SK-N-SH treated with all-trans-retinoic acid at 6 μM for 48 hours (cell line): ENCODE measurements around the gene HSF4.

Experiments used
- ATAC-seq: fragments of 200-7000 bp; cut with Tn5 transposase; 3 replicates; pipeline ENCODE4 v1.9.1; 2020; ENCODE audit warnings: mild to moderate bottlenecking, moderate library complexity
- BACH2 ChIP-seq: fragments of 250-450 bp; sonication (Bioruptor Pico); IDR thresholded peaks from 2 replicates; pipeline ENCODE4 v1.9.0; 2021; ENCODE audit warnings: mild to moderate bottlenecking, borderline replicate concordance
- CSDC2 ChIP-seq: fragments of 250-450 bp; sonication (Bioruptor Pico); IDR thresholded peaks from 2 replicates; pipeline ENCODE4 v1.5.0; 2020; ENCODE audit warnings: mild to moderate bottlenecking, moderate library complexity
- ISL1 ChIP-seq: fragments of 250-450 bp; sonication (Bioruptor Pico); IDR thresholded peaks from 2 replicates; pipeline ENCODE4 v2.1.2; 2022; ENCODE audit warnings: mild to moderate bottlenecking, moderate library complexity
- OSR1 ChIP-seq: fragments of 250-450 bp; sonication (Bioruptor Pico); IDR thresholded peaks from 2 replicates; pipeline ENCODE4 v1.8.0; 2022; ENCODE audit warnings: moderate library complexity, mild to moderate bottlenecking, inconsistent platforms
- POU6F1 ChIP-seq: fragments of 250-450 bp; sonication (Bioruptor Pico); IDR thresholded peaks from 2 replicates; pipeline ENCODE4 v1.8.0; 2021; ENCODE audit warnings: low read depth, mild to moderate bottlenecking, moderate library complexity, borderline replicate concordance
- PPARA ChIP-seq: fragments of 250-450 bp; sonication (Bioruptor Pico); IDR thresholded peaks from 2 replicates; pipeline ENCODE4 v1.5.0; 2020; ENCODE audit warnings: mild to moderate bottlenecking, borderline replicate concordance
- RARB ChIP-seq: fragments of 250-450 bp; sonication (Bioruptor Pico); IDR thresholded peaks from 2 replicates; pipeline ENCODE4 v1.8.0; 2021; ENCODE audit warnings: mild to moderate bottlenecking, moderate library complexity
- TCF4 ChIP-seq: fragments of 250-450 bp; sonication (Bioruptor Pico); IDR thresholded peaks from 2 replicates; pipeline ENCODE4 v1.8.0; 2021; ENCODE audit warnings: mild to moderate bottlenecking, moderate library complexity, borderline replicate concordance
- TOX ChIP-seq: fragments of 250-450 bp; sonication (Bioruptor Pico); IDR thresholded peaks from 2 replicates; pipeline ENCODE4 v1.8.0; 2021; ENCODE audit warnings: mild to moderate bottlenecking, moderate library complexity, borderline replicate concordance
- ZFP3 ChIP-seq: fragments of 250-450 bp; sonication (Bioruptor Pico); IDR thresholded peaks from 2 replicates; pipeline ENCODE4 v1.5.0; 2020; ENCODE audit warnings: mild to moderate bottlenecking, moderate library complexity
- ZFP30 ChIP-seq: fragments of 450-650 bp; formaldehyde crosslinking; IDR thresholded peaks from 2 replicates; pipeline ENCODE4 v1.5.0; 2022; ENCODE audit warnings: mild to moderate bottlenecking, moderate library complexity
- ZNF565 ChIP-seq: fragments of 450-650 bp; formaldehyde crosslinking; conservative IDR thresholded peaks from 2 replicates; pipeline ENCODE4 v1.5.0; 2020; ENCODE audit warnings: low read depth, mild to moderate bottlenecking, moderate library complexity
- ZNF70 ChIP-seq: fragments of 450-650 bp; formaldehyde crosslinking; IDR thresholded peaks from 2 replicates; pipeline ENCODE4 v1.5.0; 2020; ENCODE audit warnings: mild to moderate bottlenecking, moderate library complexity
- ZNF8 ChIP-seq: fragments of 450-650 bp; formaldehyde crosslinking; IDR thresholded peaks from 2 replicates; pipeline ENCODE4 v1.5.0; 2020; ENCODE audit warnings: mild to moderate bottlenecking, moderate library complexity
- TF ChIP-seq, protein P1 (sequence below): fragments of 250-450 bp; sonication (Bioruptor Pico); IDR thresholded peaks from 2 replicates; pipeline ENCODE4 v1.5.1; 2020; ENCODE audit warnings: low read depth, mild to moderate bottlenecking, moderate library complexity

Gene HSF4

DNA sequence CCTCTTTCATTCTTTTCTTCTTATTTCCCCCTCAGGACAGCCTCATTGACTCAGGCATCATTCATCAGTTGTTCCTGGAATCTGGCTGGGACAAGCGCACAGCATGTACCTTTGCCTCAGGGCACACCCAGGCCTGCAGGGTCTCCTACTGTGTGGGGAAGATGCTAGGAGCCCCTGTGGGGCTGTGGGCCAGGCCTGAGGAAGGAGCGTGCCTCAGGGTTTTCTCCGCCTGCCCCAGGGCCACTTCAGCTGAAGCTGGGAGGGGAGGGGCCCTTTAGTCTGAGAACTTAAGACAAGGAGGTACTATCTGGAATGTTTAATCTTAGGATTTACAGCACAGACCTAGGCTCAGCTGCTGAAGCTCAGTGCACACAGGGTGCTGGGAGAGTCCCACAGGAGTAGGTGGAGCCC is 42.3 kb downstream of the HSF4 start (continued):
- no peak for TF ChIP-seq POU6F1 (CRISPR knock-in tag)
- TF ChIP-seq ZNF565 (CRISPR knock-in tag), result no peak
- no peak for TF ChIP-seq TOX (CRISPR knock-in tag)
- TF ChIP-seq CSDC2, result no peak
- no peak for TF ChIP-seq ISL1 (CRISPR knock-in tag)
- no peak for TF ChIP-seq BACH2

DNA sequence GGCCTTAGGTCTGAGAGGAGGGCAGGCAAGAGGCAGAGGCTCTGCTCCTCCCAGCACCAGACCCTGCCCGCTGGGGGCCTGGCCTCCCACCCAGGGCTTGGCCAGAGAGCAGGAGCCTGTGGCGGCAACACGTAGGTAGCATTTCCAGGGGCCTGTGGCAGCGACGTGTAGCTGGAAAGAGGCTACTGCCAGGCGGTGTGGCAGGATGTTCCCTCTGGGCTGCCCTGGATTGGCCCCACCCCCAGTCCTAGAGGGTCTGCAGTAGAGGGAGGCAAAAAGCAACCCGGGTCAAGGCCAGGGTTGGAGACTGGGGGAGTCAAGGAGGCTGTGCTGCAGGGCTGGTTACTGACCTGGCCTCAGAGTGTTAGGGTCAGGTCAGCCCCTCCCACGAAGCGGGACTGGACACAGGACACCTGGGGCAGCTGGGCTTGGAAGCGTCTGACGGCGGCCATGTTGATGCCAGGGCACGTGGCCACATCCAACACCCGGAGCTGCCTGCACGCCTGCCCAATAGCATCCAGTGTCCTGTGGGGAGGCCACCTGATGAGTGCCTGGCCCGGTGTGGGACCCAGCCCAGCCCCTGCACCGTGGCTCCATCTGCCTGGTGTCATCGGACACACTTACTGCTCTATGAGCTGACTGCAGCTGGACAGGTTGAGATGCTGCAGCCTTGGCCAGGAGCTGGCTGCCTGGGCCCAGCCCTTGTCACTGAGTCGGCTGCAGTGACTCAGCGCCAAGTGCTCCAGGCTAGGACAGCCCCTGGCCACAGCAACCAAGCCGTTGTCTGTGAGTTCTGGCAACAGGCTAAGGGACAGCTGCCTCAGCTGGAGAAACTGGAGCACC is 42.9 kb downstream of the HSF4 start:
- ATAC-seq, result peak; percentile 31
- TF ChIP-seq TOX (CRISPR knock-in tag), result no peak
- TF ChIP-seq RARB (CRISPR knock-in tag), result no peak
- TF ChIP-seq, protein P1, sequence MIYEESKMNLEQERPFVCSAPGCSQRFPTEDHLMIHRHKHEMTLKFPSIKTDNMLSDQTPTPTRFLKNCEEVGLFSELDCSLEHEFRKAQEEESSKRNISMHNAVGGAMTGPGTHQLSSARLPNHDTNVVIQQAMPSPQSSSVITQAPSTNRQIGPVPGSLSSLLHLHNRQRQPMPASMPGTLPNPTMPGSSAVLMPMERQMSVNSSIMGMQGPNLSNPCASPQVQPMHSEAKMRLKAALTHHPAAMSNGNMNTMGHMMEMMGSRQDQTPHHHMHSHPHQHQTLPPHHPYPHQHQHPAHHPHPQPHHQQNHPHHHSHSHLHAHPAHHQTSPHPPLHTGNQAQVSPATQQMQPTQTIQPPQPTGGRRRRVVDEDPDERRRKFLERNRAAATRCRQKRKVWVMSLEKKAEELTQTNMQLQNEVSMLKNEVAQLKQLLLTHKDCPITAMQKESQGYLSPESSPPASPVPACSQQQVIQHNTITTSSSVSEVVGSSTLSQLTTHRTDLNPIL (CRISPR knock-in tag), result no peak
- no peak for TF ChIP-seq ZFP30 (CRISPR knock-in tag)
- TF ChIP-seq ZNF565 (CRISPR knock-in tag), result no peak
- no peak for TF ChIP-seq ZFP3 (CRISPR knock-in tag)
- TF ChIP-seq ZNF70 (CRISPR knock-in tag), result no peak

- TF ChIP-seq ZNF8 (CRISPR knock-in tag) (no peak), ISL1 (CRISPR knock-in tag) (no peak), OSR1 (CRISPR knock-in tag) (no peak)
Measured at GRCh38 chr16:67208154-67208896, 43.8 kb downstream of the HSF4 start.

DNA sequence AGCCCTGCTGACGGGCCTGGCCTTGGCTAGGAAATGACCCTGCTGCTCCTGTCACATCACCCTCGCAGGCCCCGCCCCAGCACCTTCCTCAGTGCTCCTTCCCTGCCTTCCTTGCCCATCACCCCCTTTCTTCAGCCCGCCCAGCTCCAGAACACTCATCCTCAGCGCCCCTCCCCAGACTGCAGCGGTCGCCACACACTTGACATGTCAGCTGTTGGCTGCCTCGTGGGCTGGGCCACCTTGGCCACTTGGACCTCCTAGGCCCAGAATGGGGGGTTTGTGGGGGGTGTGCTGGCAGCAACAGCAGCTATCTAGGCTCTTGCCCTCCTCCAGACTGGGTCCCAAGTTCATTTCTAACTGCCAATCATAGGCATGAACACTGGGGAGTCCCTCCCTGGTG is 45.0 kb downstream of the HSF4 start:
- TF ChIP-seq TCF4 (no peak), ZNF8 (CRISPR knock-in tag) (no peak), OSR1 (CRISPR knock-in tag) (no peak), ISL1 (CRISPR knock-in tag) (no peak), ZNF565 (CRISPR knock-in tag) (no peak)
- TF ChIP-seq, protein P1 (CRISPR knock-in tag), result no peak

More at GRCh38 chr16:67208154-67208896, 43.8 kb downstream of the HSF4 start:
- no peak; the same call in 2 of the 3 replicates for ATAC-seq

GRCh38 chr16:67210069-67210937 is 45.8 kb downstream of the HSF4 start:
- no peak for TF ChIP-seq ZFP30 (CRISPR knock-in tag)
- TF ChIP-seq, protein P1 (CRISPR knock-in tag), result no peak
- TF ChIP-seq PPARA (CRISPR knock-in tag), result no peak
- ATAC-seq, result no peak

More for the DNA sequence above, 45.0 kb downstream of the HSF4 start:
- no peak for ATAC-seq
